Transverse colon (tissue), 4 donors: ENCODE measurements around the gene ABL1. TPM values are rescaled to one million over a fixed set of nuclear protein-coding genes. Genes with fewer than 3 reads are reported as not detected.
A peak's percentile ranks its signal among the peaks of the same experiment; 100 is the strongest.

Source experiments
- DNase-seq: peaks from one replicate; pipeline ENCODE4 v3.0.0-alpha.2; 2019
- H3K27ac ChIP-seq, 4 donors: fragments of 200-600 bp; sonication (generic); 2 replicates each; pipeline ENCODE4 v1.5.1; 2016 to 2018; ENCODE audit warnings: inconsistent platforms in 4 of 4
- H3K27me3 ChIP-seq: fragments of 200-600 bp; sonication (generic); 2 replicates; pipeline ENCODE4 v1.5.1; 2017; ENCODE audit warnings: inconsistent platforms
- H3K36me3 ChIP-seq, 4 donors: fragments of 200-600 bp; sonication (generic); 2 replicates each; pipeline ENCODE4 v1.5.1; 2017 to 2019; ENCODE audit warnings: inconsistent platforms in 4 of 4
- H3K4me1 ChIP-seq, 4 donors: fragments of 200-600 bp; sonication (generic); 2 replicates each; pipeline ENCODE4 v1.5.1; 2017 to 2020; ENCODE audit warnings: inconsistent platforms in 4 of 4
- H3K4me3 ChIP-seq, 4 donors: fragments of 200-600 bp; sonication (generic); 1 replicate in 1 of 4; 2 replicates in 3 of 4; pipeline versions ENCODE4 v1.5.1 to v1.6.1; 2017 to 2019; ENCODE audit warnings: inconsistent platforms in 4 of 4
- H3K9me3 ChIP-seq, 2 donors: fragments of 200-600 bp; sonication (generic); 2 replicates each; pipeline ENCODE4 v1.5.1; 2017 to 2019; ENCODE audit warnings: inconsistent platforms in 2 of 2
- EP300 ChIP-seq: sonication (generic); formaldehyde crosslinking; IDR thresholded peaks from one replicate; pipeline ENCODE4 v1.6.1; 2017; ENCODE audit warnings: antibody characterized with exemption, low read depth
- POLR2A ChIP-seq: fragments of 450-650 bp; IDR thresholded peaks from one replicate; pipeline ENCODE4 v1.6.1; 2016; ENCODE audit warnings: antibody characterized with exemption, mild to moderate bottlenecking, moderate library complexity
- POLR2AphosphoS5 ChIP-seq, 3 donors: sonication (generic); formaldehyde crosslinking; IDR thresholded peaks; one replicate each; pipeline ENCODE4 v1.6.1; 2016; ENCODE audit warnings: antibody characterized with exemption in 3 of 3
- WGBS, 2 donors: methylation state at CpG; one replicate each; pipeline ENCODE4 v1.1.5; 2018; ENCODE audit warnings: low coverage in 1 of 2; 5-methylcytosine and 5-hydroxymethylcytosine counted together
- in situ Hi-C, 4 donors: fragments of 200-750 bp; cut with MboI; loops; one replicate each; pipeline versions ENCODE4 v1.15.0 to v1.15.1; 2017; ENCODE audit warnings: low sequenced_read_pairs in 3 of 4, low pct_ligation_motif_present in 1 of 4, low pct_unique_long_range_greater_than_20kb in 1 of 4
- intact Hi-C: fragments of 100-400 bp; cut with DNase I; formaldehyde crosslinking; loops from one replicate; pipeline ENCODE4 v1.15.1; 2023; ENCODE audit warnings: low total_unique reads
- total RNA-seq, 4 donors: library from RNA; depleted of rRNA; stranded (reverse); fragments of >200 nt; gene quantifications; one replicate each; pipeline ENCODE4 v1.1.0, GENCODE V29; 2016
- TF ChIP-seq, protein P1 (sequence below), 5 experiments: fragments of 200-600 bp in 3 of 5; fragments of 450-650 bp in 2 of 5; sonication (generic) in 3 of 5; IDR thresholded peaks; 1 replicate in 2 of 5; 2 replicates in 3 of 5; pipeline ENCODE4 v1.5.1; 2016 to 2017; ENCODE audit warnings: antibody characterized with exemption in 5 of 5, inconsistent platforms in 3 of 5, mild to moderate bottlenecking in 2 of 5, moderate library complexity in 1 of 5

Gene ABL1
- total RNA-seq, 4 donors from 2014 or later, result 66.9 to 97.1 (median 81.8) TPM

DNA sequence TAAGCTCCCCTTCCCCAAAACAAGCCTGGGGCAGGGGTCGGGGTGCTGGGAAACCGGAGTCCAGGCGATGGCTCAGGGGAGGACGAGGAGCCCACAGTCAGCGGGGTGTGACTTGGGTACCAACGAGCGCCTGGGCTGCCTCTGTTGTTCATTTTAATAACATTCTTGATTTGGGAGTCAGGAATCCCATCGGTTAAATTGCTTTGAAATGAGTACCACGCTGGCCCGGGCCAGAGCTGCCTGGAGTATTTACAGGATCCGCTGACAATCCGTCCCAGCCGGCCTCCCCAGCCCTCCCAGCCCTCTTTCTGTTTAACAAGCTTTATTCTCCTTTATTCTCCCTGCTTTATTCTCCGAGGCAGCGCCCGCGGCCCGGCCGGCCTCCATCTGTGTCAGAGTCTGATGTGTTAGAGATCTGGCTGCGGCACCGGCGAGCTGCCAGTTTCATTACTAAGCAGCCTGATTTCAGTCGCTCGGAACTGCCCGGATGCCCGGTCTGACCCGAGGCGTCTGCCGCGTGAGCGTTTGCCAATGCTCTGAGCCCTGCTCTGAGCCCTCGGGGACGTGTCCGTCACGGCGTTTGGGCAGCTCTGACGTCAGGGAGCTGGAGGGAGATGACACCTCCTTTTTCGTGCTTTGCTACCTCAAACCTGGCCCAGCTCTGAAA lies 78.0 kb downstream of the ABL1 start:
- Histone ChIP-seq H3K27ac (no peak overlapping the region), H3K4me3 (peak overlapping the region in 1 of 4 donors; percentile 9), H3K36me3 (no peaks in the 10 kb centered on the region), H3K4me1 (no peaks in the 10 kb centered on the region), H3K27me3 (peaks cover 16% of the 10 kb centered on the region), H3K9me3 (no peaks in the 10 kb centered on the region)
- TF ChIP-seq, protein P1, sequence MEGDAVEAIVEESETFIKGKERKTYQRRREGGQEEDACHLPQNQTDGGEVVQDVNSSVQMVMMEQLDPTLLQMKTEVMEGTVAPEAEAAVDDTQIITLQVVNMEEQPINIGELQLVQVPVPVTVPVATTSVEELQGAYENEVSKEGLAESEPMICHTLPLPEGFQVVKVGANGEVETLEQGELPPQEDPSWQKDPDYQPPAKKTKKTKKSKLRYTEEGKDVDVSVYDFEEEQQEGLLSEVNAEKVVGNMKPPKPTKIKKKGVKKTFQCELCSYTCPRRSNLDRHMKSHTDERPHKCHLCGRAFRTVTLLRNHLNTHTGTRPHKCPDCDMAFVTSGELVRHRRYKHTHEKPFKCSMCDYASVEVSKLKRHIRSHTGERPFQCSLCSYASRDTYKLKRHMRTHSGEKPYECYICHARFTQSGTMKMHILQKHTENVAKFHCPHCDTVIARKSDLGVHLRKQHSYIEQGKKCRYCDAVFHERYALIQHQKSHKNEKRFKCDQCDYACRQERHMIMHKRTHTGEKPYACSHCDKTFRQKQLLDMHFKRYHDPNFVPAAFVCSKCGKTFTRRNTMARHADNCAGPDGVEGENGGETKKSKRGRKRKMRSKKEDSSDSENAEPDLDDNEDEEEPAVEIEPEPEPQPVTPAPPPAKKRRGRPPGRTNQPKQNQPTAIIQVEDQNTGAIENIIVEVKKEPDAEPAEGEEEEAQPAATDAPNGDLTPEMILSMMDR (IDR thresholded peaks at IDR 0.05), result no peak
- TF ChIP-seq POLR2A (no peak), POLR2AphosphoS5 (IDR thresholded peaks at IDR 0.05) (no peak), EP300 (no peak)
- WGBS, 2 donors, result 79 to 92% methylated on average over 5 to 38 of the region's 38 CpGs
- intact Hi-C loops (no loop called here), in situ Hi-C loops (no loop called here)
- no peak for DNase-seq

DNA sequence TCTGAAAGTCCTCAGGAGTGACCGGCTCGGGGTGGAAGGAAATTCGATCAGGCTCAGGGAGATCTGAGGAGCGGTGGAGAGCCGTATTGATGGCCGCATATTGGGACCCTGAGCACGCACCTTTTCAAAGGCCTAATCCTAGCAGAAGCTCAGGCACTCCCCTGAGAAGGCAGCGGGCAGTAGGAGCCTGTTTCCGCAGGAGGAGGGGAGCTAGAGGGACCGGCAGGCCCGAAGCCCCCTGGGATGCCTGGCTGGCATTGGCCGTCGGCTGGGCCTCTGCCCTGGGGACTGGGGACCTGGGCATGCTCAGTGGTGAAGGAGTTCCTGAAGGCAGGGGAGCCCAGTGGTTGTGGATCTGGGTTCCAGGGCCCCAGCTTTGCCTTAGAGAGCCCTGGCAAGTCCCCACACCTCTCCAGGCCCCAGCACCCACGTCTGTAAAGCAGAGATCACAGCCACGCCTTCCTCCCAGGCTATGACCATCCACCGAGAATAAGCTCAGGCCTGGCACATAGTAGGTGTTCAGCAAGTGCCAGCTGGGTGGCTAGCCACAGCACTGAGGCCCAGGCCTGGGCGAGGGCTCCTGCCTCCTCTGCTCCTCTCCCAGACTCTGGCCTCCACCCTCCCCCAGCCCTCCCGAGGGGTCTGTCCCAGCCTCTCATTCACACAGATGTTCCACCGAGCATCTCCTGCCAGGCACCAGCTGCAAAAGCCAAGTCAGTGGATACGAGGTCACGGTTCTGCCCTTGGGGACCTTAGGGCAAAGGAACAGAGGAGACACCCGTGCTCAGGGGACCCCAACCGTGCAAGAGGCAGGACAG lies 78.8 kb downstream of the ABL1 start:
- no peak for DNase-seq
- TF ChIP-seq POLR2A, result no peak
- TF ChIP-seq, protein P1 (IDR thresholded peaks at IDR 0.05), result no peak
- TF ChIP-seq EP300, result no peak
- TF ChIP-seq POLR2AphosphoS5 (IDR thresholded peaks at IDR 0.05), result no peak
- Histone ChIP-seq H3K36me3 (no peaks in the 10 kb centered on the region), H3K27me3 (peaks cover 23% of the 10 kb centered on the region), H3K4me3 (no peak overlapping the region), H3K4me1 (no peaks in the 10 kb centered on the region), H3K9me3 (no peaks in the 10 kb centered on the region), H3K27ac (no peak overlapping the region)
- in situ Hi-C loops (no loop called here), intact Hi-C loops (no loop called here)
- WGBS, 2 donors, result 72% methylated on average over 23 of the region's 23 CpGs; no CpG with 5 or more reads in 1 of the 2 donors

DNA sequence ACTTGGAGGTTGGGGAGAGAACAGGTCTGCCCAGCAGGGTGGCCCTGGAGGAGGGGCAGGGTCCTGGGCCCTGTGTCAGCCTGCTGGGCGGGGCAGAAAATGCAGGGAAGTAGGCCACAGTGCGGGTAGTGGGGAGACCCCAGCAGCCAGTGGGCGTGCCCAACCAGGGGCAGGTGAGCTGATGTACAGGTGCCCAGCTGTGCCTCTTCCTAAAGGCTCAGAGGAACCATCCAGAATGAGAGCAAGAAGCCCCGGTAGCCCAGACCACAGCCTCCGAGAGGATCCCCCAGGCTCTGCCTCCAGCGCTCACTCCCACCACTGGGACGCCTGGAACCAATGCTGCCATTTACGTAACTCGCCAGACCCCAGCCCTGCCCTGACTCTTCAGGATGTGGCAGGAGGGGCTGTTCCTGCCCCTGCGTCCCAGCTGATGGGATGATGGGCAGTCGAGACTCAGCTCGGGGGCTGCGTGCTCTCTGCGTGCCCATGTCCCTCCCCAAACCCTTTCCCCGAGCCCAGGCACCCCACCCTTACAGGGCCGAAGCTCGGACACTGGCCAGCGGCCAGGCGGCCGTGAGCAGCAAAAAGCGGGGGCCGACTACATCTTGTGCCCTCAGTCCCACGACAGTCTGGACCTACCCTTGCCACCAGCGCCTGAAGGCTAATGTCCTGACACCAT lies 79.5 kb downstream of the ABL1 start:
- Histone ChIP-seq H3K4me1 (no peaks in the 10 kb centered on the region), H3K36me3 (no peaks in the 10 kb centered on the region), H3K4me3 (no peak overlapping the region), H3K27ac (no peak overlapping the region), H3K9me3 (no peaks in the 10 kb centered on the region), H3K27me3 (peaks cover 29% of the 10 kb centered on the region)
- in situ Hi-C loops, result no loop called here
- 86 to 100% methylated on average over 1 to 17 of the region's 24 CpGs for WGBS, 2 donors
- no peak for DNase-seq
- intact Hi-C loops, result no loop called here
- TF ChIP-seq POLR2AphosphoS5 (IDR thresholded peaks at IDR 0.05) (no peak), POLR2A (no peak), EP300 (no peak)
- TF ChIP-seq, protein P1 (IDR thresholded peaks at IDR 0.05), result no peak

DNA sequence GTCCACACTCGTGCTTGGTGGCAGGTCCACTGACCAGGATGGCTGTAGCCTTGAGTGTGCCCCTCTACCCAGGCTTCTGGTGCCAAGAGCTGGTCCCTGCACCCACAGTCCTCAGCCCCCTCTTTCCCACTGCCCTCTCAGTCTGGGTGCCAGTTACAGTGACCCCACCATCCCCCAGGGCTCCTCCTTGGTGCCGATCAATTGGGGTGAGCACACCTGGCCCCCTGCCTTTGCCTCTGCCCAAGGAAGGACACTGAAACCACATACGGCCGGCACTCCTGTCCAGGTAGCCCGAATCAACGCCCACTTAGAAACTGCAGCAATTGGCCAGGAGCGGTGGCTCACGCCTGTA lies 80.0 kb downstream of the ABL1 start:
- H3K4me1 ChIP-seq, result no peaks in the 10 kb centered on the region
- no peak for DNase-seq
- H3K9me3 ChIP-seq, result no peaks in the 10 kb centered on the region
- in situ Hi-C loops (no loop called here), intact Hi-C loops (no loop called here)
- TF ChIP-seq POLR2AphosphoS5 (IDR thresholded peaks at IDR 0.05) (no peak), EP300 (no peak), POLR2A (no peak)
- TF ChIP-seq, protein P1 (IDR thresholded peaks at IDR 0.05), result no peak
- H3K36me3 ChIP-seq, result no peaks in the 10 kb centered on the region
- no peak overlapping the region for H3K27ac ChIP-seq
- H3K27me3 ChIP-seq, result peaks cover 29% of the 10 kb centered on the region
- WGBS, 2 donors, result 86% methylated on average over 8 of the region's 8 CpGs; no CpG with 5 or more reads in 1 of the 2 donors
- H3K4me3 ChIP-seq, result no peak overlapping the region
